HG03039 (cell line): Measurements from ENCODE around the gene CHST10.
"Not testable (repeated sequence)": the region's sequence is repeated elsewhere in the genome, so short reads cannot be mapped to it uniquely, and the experiment has no call there.

Experiments used
- ATAC-seq: cut with Tn5 transposase; IDR thresholded peaks from one replicate; pipeline ENCODE4 v1.9.1; 2021; ENCODE audit warnings: mild to moderate bottlenecking, moderate library complexity; ENCODE audit not compliant: unreplicated experiment

CHST10 gene

GRCh38 chr2:100344433-100344832 is 73.0 kb downstream of the CHST10 start:
- no peak for ATAC-seq

- not testable (repeated sequence) for ATAC-seq
Measured at GRCh38 chr2:100342466-100342865, 75.0 kb downstream of the CHST10 start.
